GM18907 (cell line): ENCODE results near the gene IFI27.
"Not testable (repeated sequence)": the region's sequence is repeated elsewhere in the genome, so short reads cannot be mapped to it uniquely, and the experiment has no call there.

Source experiments
- ATAC-seq: cut with Tn5 transposase; IDR thresholded peaks from one replicate; pipeline ENCODE4 v1.9.1; 2021; ENCODE audit warnings: mild to moderate bottlenecking, moderate library complexity; ENCODE audit not compliant: unreplicated experiment

IFI27 gene

DNA sequence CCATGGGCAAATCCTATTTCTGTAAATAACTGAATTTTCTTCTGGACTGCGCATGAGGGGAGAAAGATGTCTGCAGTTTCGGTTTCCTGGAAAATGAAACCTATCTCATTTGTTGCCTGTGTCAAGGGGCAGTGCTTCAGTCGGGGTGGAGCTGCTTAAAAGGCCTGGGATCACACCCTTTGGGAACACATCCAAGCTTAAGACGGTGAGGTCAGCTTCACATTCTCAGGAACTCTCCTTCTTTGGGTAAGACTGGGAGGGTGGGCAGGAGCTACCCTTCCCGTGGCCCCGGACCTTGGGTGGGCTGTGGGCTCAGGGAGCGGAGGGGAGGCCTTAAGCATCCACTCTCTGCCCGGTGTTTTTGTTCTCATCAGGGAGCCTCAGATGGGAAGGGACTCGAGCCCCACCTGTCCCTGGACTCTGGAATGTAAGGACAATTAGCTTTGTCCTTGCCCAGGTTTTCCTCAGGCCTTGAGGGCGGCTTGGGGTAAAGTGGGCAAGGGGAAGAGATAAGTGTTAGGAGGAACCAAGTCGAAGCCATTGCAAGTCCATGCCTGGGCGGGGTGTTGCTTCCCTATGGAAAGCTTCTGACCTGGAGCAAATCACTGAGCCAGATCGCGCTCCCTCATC is at the start of gene IFI27:
Gene IFI27, plus strand, starts transcription at position 185 of the 630 bp plus-strand sequence.
- ATAC-seq, result no peak

DNA sequence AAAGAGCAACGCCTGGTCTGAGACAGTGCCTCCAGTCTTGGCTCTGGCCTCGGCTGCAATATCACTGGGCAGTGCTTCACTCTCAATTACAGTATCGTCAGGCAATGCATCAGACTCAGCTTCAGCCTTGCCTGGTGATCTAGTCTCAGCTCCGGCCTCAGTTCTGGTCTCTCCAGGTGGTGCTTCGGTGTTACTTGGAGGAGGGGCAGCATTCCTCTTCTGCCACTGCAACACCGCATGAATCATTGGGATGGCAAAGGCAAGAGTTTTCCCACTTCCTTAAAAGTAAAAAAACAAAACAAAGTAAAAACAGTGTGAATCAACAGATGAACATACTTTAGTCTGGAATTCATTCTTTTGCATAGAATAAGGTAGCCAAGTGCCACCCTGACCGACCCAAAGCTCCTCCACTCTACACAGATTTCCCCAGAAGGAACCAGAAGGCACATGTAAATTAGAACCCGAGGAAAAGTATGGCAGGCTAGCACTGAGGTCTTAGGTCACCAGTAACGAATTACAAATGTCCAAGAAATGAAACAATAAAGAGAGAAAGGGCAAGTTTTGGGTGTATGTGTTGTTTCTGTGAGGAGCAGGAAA is 48.1 kb upstream of the IFI27 start:
- no peak for ATAC-seq

- no peak for ATAC-seq
Observed at GRCh38 chr14:94066089-94066676, 44.4 kb upstream of the IFI27 start.

DNA sequence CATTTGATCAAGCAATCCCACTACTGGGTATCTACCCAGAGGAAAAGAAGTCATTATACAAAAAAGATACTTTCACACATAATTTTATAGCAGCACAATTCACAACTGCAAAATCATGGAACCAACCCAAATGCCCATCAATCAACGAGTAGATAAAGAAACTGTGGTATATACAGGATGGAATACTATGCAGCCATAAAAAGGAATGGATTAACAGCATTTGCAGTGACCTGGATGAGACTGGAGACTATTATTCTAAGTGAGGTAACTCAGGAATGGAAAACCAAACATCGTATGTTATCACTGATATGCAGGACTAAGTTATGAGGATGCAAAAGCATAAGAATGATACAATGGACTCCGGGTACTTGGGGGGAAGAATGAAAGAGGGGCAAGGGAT is 38.5 kb upstream of the IFI27 start:
- ATAC-seq, result not testable (repeated sequence)

GRCh38 chr14:94074534-94074933 is 36.0 kb upstream of the IFI27 start:
- no peak for ATAC-seq

DNA sequence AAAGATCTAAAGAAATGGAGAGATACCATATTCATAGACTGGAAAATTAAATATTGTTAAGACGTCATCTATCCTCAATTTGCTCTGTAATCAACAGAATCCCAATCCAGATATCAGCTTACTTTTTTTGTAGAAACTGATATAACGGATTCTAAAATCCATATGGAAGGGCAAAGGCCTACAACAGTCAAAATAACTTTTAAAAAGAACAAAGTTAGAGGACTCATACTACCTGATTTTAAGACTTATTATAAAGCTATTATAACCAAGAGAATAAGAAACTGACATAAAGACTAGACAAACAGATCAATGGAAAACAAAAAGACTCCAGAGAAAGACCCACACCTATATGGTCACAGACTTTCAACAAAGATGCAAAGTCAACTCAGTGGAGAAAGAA is 35.5 kb upstream of the IFI27 start:
- no peak for ATAC-seq

- ATAC-seq, result no peak
Observed at GRCh38 chr14:94077111-94077821, 33.3 kb upstream of the IFI27 start.

DNA sequence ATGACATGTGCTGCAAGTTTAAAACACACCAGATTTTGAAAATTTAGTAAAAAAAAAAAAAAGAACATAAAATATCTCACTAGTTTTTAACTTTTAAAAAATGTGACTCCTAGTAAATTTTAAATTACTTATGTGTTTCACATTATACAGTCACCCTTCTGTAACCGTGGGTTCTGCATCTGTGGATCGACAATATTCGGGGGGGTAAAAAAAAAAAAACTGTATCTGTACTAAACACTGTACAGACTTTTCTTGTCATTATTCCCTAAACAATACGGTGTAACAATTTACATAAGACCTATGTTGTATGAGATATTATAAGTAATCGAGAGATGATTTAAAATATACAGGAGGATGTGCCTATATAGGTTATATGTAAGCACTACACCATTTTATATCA is 32.7 kb upstream of the IFI27 start:
- no peak for ATAC-seq

- no peak for ATAC-seq
Observed at GRCh38 chr14:94079891-94080620, 30.5 kb upstream of the IFI27 start.

GRCh38 chr14:94080621-94081385 is 29.7 kb upstream of the IFI27 start, which contains the start of the genes DDX24 and IFI27L1:
DDX24 (minus strand) TSS chr14:94081202; CDS start chr14:94079742, 1,460 bp downstream.
IFI27L1 (plus strand) TSS chr14:94081310; CDS start chr14:94096938, 15,628 bp downstream.
- ATAC-seq, result peak; percentile 97

- ATAC-seq, result peak; percentile 35
Observed at GRCh38 chr14:94081386-94081820, 29.1 kb upstream of the IFI27 start.

- ATAC-seq, result no peak
Observed at GRCh38 chr14:94087891-94088290, 22.6 kb upstream of the IFI27 start.

DNA sequence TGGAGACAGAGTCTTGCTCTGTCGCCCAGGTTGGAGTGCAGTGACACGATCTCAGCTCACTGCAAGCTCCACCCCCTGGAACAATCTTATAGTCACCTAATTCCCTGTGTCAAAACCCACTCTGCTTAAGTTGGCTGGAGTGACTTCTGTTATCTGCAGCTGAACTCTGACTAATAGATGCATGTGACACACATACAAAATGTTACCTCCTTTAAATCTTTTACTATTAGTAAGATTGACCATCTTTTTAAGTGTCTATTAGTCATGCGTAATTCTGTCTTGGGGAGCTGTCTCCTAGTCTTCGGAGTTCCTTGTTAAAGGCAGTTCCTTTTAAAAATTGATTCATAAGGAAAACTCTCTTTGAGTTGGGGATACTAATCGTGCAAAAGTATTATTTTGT is 22.0 kb upstream of the IFI27 start:
- ATAC-seq, result no peak

- ATAC-seq, result no peak
Observed at GRCh38 chr14:94089479-94089878, 21.1 kb upstream of the IFI27 start.

DNA sequence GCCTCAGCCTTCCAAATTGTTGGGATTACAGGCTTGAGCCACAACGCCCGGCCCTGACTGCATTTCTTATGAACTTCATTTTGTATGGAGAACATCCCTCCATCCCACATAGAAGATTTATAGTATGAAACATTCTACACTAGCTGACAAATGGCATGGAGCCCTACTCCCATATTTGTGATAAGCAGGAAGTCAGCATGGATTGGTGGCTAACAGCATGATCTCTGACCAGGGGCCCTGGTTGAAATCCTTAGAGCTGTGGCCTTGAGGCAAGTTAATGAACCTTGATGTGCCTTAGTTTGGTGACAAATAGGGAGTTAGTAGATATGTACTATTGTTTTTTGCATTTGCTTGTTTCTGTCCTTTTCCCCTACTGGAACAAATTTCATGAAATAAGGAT is 17.1 kb upstream of the IFI27 start:
- no peak for ATAC-seq

DNA sequence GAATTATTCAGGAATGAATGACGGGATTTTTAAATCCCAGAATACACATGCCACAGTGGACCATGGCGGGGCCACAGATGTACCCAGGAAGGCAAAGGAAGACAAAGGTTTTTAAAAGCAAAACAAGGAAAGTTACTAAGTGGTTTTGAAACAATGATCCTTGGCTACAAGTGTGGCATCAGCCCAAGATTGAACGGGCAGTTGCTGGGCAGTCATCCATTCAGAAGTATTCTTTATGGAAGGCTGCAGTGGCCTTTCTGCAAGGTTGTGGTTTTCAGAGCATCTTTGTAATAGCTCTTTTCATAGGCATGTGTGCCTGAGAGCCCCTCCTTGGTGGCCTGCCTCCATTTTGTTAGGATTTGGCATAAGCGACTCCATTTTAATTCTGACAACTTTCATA is 13.4 kb upstream of the IFI27 start:
- ATAC-seq, result no peak

DNA sequence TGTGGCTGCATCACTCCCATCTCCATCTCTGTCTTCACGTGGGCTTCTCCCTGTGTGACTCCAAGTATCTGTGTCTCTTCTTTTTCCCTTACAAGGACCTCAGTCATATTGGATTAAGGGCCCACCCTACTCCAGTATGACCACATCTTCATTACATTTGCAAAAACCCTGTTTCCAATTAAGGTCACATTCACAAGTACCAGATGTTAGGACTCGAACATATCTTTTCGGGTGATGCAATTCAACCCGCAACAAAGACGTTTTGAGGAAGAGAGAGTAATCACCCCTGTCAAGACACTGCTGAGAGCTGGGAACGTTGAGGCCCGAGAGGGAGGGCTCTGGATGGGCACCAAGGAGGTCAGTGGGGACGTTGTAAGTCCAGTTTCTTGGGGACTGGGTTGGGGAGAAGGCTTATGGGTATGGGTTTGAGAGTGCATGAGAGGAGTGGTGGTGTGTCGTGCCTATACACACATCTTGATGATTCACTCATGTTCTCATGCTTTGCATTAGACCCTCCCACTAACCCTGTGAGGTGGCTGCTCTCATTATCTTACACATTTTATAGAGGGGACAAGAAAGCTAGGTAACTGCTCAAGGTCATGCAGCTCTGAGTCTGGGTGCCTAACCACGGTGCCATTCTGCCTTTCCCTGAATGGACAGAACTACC is 12.1 kb upstream of the IFI27 start:
- no peak for ATAC-seq

DNA sequence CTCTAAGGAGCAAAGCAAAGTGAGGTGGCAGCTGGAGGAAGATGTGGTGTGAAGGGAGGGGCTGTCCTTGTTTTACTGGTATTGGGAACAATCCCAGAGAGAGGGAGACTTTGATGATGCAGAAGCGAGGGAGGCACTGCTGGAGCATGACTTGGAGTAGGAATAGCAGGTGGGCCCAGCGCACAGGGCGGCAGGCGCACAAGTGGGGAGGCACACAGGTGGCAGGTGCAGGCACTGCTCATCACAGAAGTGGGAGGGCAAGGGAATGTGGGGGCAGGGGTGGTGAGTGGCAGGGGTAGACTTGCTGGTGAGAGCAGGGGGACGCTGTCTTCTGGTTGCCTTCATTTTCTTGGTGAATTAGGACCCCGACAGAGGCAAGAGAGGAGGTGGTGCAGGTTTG is 11.5 kb upstream of the IFI27 start:
- ATAC-seq, result no peak

DNA sequence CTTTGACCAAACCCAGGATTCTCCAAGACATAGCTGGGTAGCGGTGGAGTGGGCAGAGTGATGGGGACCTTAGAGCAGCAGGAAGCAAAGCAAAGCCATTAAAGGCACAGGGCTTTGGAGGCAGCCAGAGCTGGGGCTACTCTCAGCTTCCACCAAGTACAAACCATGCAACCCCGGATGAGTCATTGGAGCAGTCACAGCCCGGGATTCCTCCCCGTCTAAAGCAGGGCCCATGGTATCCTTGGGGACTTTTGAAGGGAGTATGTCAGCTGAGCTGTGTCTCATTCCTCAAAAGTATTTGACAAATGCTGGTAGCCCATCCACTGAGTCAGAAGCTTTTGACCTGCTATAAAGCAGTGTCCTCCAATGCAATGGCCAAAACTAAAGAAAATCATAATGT is 9.7 kb upstream of the IFI27 start:
- no peak for ATAC-seq

GRCh38 chr14:94101748-94102147 is 8.8 kb upstream of the IFI27 start:
- ATAC-seq, result no peak
